NCI-H2081 (cell line): Measurements from ENCODE around the gene INHBB.
"Not testable (repeated sequence)": the region's sequence is repeated elsewhere in the genome, so short reads cannot be mapped to it uniquely, and the experiment has no call there.

ENCODE experiments used
- DNase-seq, 2 experiments: peaks; one replicate each; lab custom pipeline; 2025; lab: John Stamatoyannopoulos, UW

Gene INHBB

GRCh38 chr2:120316071-120316470 is 29.9 kb upstream of the INHBB start:
- DNase-seq = no peak

- no peak for DNase-seq
These were observed 29.3 kb upstream of the INHBB start for GRCh38 chr2:120316528-120317179.

GRCh38 chr2:120317180-120317533 is 28.8 kb upstream of the INHBB start:
- no peak for DNase-seq

GRCh38 chr2:120317916-120318315 is 28.0 kb upstream of the INHBB start:
- DNase-seq = no peak

- DNase-seq = no peak
These were observed 27.3 kb upstream of the INHBB start for GRCh38 chr2:120318626-120319025.

GRCh38 chr2:120319123-120319522 is 26.8 kb upstream of the INHBB start:
- no peak for DNase-seq

- peak; percentile 20 to 32 for DNase-seq
These were observed 26.1 kb upstream of the INHBB start for GRCh38 chr2:120319686-120320317.

- no peak for DNase-seq
These were observed 25.6 kb upstream of the INHBB start for GRCh38 chr2:120320318-120320851.

- not testable (repeated sequence) for DNase-seq
These were observed 24.9 kb upstream of the INHBB start for GRCh38 chr2:120320887-120321556.

GRCh38 chr2:120321721-120322284 is 24.1 kb upstream of the INHBB start:
- DNase-seq = no peak

GRCh38 chr2:120322329-120322728 is 23.6 kb upstream of the INHBB start:
- DNase-seq = no peak

- no peak for DNase-seq
These were observed 22.7 kb upstream of the INHBB start for GRCh38 chr2:120323214-120323613.

GRCh38 chr2:120323807-120324399 is 22.0 kb upstream of the INHBB start:
- no peak for DNase-seq

GRCh38 chr2:120324933-120325332 is 21.0 kb upstream of the INHBB start:
- no peak for DNase-seq

- DNase-seq = no peak
These were observed 19.9 kb upstream of the INHBB start for GRCh38 chr2:120326066-120326465.

GRCh38 chr2:120330946-120331822 is 14.8 kb upstream of the INHBB start:
- DNase-seq = no peak

GRCh38 chr2:120331903-120332302 is 14.0 kb upstream of the INHBB start:
- no peak for DNase-seq

- no peak for DNase-seq
These were observed 13.6 kb upstream of the INHBB start for GRCh38 chr2:120332384-120332783.

- DNase-seq = no peak
These were observed 11.9 kb upstream of the INHBB start for GRCh38 chr2:120334068-120334467.

GRCh38 chr2:120336749-120337148 is 9.2 kb upstream of the INHBB start:
- DNase-seq = no peak

GRCh38 chr2:120338015-120338414 is 7.9 kb upstream of the INHBB start:
- DNase-seq = no peak
